ENCODE data around the gene RTKN2. TPM values are rescaled to one million over a fixed set of nuclear protein-coding genes. Genes with fewer than 3 reads are reported as not detected.

Gene RTKN2
- total RNA-seq, 1 experiment from 2014 or later = 14.4 TPM

DNA sequence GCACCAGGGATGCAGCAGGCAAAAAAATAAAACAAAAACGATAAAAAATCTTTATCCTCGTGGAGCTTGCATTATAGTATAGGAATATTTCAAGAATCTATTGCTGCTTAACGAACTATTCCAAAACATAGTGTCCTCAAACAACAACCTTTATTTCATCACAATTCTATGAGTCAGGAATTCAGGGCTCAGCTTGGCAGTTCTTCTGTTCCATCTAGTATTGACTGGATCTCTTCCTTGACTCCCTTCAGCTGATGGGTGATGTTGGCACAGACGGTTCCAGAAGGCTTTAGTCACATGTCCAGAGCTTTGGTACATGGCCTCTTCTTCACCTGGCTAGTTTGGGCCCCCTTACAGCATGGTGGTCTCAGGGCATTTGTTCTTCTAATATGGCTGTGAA, 88.0 kb downstream of the RTKN2 start:
- Histone ChIP-seq H2BK15ac (ENCODE audit: low read depth, low read length) (no peak overlapping the region), H3K4ac (ENCODE audit: low read depth, low read length) (no peak overlapping the region), H3K56ac (ENCODE audit: insufficient read length, low read depth, low read length) (no peak overlapping the region), H3K79me2 (ENCODE audit: insufficient read depth, low read length) (no peaks in the 10 kb centered on the region), H3K23ac (ENCODE audit: insufficient read length, low read depth, low read length) (no peak overlapping the region), H2BK120ac (ENCODE audit: low read depth, low read length, poor library complexity, severe bottlenecking) (no peak overlapping the region), H2BK5ac (ENCODE audit: insufficient read length, low read length) (no peak overlapping the region), H3K4me1 (ENCODE audit: insufficient read depth, low read length) (no peaks in the 10 kb centered on the region), H3K79me1 (ENCODE audit: insufficient read depth, low read depth, low read length, poor library complexity, severe bottlenecking) (no peaks in the 10 kb centered on the region), H3T11ph (ENCODE audit: low read length) (no peak overlapping the region), H3K23me2 (ENCODE audit: insufficient read length, low read depth, low read length, poor library complexity, severe bottlenecking) (no peaks in the 10 kb centered on the region), H4K5ac (ENCODE audit: insufficient read length, low read depth, low read length) (no peak overlapping the region), H3K9me3 (ENCODE audit: control insufficient read depth, low read depth, low read length) (no peaks in the 10 kb centered on the region), H4K8ac (replicated peaks; ENCODE audit: insufficient read length, low read depth, low read length) (no peak overlapping the region), H3K27me3 (ENCODE audit: insufficient read depth, low read length) (no peaks in the 10 kb centered on the region), H2BK12ac (ENCODE audit: insufficient read length, low read depth, low read length) (no peak overlapping the region), H2BK20ac (ENCODE audit: low read depth, low read length, poor library complexity, severe bottlenecking) (no peak overlapping the region), H3K14ac (ENCODE audit: insufficient read depth, low read length) (no peak overlapping the region), H3K27ac (ENCODE audit: insufficient read length, low read depth, low read length) (no peak overlapping the region), H3K4me2 (ENCODE audit: insufficient read depth, insufficient read length, low read length) (no peak overlapping the region), H2AFZ (ENCODE audit: low read length) (no peak overlapping the region), H2AK5ac (ENCODE audit: insufficient read length, low read length) (no peak overlapping the region), H4K20me1 (ENCODE audit: control insufficient read depth, insufficient read depth, insufficient read length) (no peaks in the 10 kb centered on the region), H3K18ac (ENCODE audit: insufficient read length, low read depth, low read length) (no peak overlapping the region), H3K9ac (ENCODE audit: extremely low read depth, insufficient read length, low read length) (no peak overlapping the region), H4K91ac (ENCODE audit: insufficient read length, low read depth, low read length) (no peak overlapping the region)
- no CpG with 5 or more reads among the region's 4 CpGs for WGBS (ENCODE audit: extremely low coverage, insufficient read length, low lambda C conversion rate)
- Mint-ChIP-seq H3K27me3 (ENCODE audit: low read depth) (no peaks in the 10 kb centered on the region), H3K4me3 (no peak overlapping the region), H3K4me1 (peaks cover 7 to 9% of the 10 kb centered on the region in 2 experiments), H3K36me3 (ENCODE audit: insufficient read depth in 1 of 3, low read depth in 3 of 3) (peaks cover 0 to 10% (median 2%) of the 10 kb centered on the region in 3 experiments; a peak in 2 of 7 replicates), H3K9me3 (peaks cover 1 to 6% of the 10 kb centered on the region in 2 experiments; a peak in 3 of 5 replicates), H3K27ac (no peak overlapping the region)
- DNase-seq = no peak
- no peak for TF ChIP-seq CTCF (conservative IDR thresholded peaks at IDR 0.05)

Data from H9 (cell line).